Neural crest cell (in vitro differentiated cells): ENCODE results near the gene TKTL2. TPM values are rescaled to one million over a fixed set of nuclear protein-coding genes. Genes with fewer than 3 reads are reported as not detected.

Experiments used
- DNase-seq: peaks from one replicate; pipeline ENCODE4 v3.0.0; 2021; ENCODE audit warnings: low read depth, mixed read lengths, low spot score
- H3K27ac Mint-ChIP-seq: one replicate; pipeline ENCODE4 v1.8.0; 2021; ENCODE audit warnings: mild to moderate bottlenecking, mixed read lengths; ENCODE audit not compliant: unreplicated experiment
- H3K27me3 Mint-ChIP-seq: 2 replicates; pipeline ENCODE4 v1.8.0; 2021; ENCODE audit warnings: low read depth, mild to moderate bottlenecking, mixed read lengths
- H3K36me3 Mint-ChIP-seq: 2 replicates; pipeline ENCODE4 v1.8.0; 2021; ENCODE audit warnings: low read depth, mild to moderate bottlenecking, mixed read lengths
- H3K4me1 Mint-ChIP-seq: 2 replicates; pipeline ENCODE4 v1.8.0; 2021; ENCODE audit warnings: mixed read lengths
- H3K4me3 Mint-ChIP-seq: one replicate; pipeline ENCODE4 v1.8.0; 2021; ENCODE audit warnings: mild to moderate bottlenecking, mixed read lengths
- H3K9me3 Mint-ChIP-seq: 2 replicates; pipeline ENCODE4 v1.8.0; 2021; ENCODE audit warnings: mixed read lengths
- total RNA-seq: library from RNA; stranded (reverse); gene quantifications from 2 replicates; pipeline ENCODE4 v1.2.1, GENCODE V29; 2021
- TF ChIP-seq, protein P1 (sequence below): fragments of 200-600 bp; sonication (generic); conservative IDR thresholded peaks from 2 replicates; pipeline ENCODE4 v1.5.0; 2021; ENCODE audit warnings: antibody characterized with exemption, mild to moderate bottlenecking

TKTL2 gene
- total RNA-seq, 1 donor from 2014 or later: not detected

DNA sequence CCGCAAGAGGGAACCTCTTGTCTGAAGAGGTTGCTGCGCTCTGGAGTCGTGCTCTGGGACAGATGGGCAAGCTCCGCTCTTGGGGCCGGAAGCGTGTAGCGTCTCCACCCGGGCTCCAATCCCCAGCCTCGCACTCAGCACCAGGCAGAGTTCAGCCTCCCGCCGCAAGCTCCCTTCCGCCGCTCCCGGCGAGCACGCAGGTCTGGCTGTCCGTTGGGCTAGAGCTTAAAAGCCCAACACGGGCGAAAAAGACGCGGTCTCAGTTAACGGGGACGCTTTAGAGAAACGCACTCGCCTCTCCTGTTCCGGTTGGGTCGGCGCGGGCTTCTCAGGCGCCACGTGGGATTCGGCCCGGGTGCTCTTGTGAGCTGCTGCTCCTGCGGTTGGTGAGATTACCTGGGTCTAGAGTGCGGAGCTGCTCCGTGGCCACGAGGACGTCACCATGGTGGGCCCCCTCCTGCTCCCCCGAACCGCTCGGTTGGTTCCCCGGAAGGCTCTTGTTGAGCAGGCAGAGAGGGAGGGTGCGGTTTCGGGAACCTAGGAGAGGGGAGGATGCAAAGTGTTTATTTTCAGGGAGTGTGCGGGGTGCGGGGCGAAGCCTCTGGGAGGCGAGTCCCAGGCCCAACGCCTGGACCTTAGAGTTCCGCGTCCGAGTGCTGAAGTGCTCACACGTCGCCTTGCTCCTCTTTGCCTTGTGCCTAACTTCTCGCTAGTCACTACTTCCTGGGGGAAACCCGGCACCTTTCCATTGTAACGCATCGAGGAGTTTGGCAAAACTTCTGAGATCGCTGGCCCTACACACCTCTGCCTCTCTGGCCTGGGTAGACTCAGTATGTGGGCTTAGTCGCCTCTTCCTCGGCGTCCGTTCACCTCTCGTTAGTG is 21.0 kb upstream of the TKTL2 start, which contains the start of gene TMA16:
Gene TMA16 (plus strand): TSS at position 331 of the 882 bp plus-strand sequence. CDS start 112 bp downstream, at position 443.
- peaks cover 31% of the 10 kb centered on the region for H3K4me1 Mint-ChIP-seq
- no peaks in the 10 kb centered on the region for H3K9me3 Mint-ChIP-seq
- H3K27me3 Mint-ChIP-seq: peaks cover 7% of the 10 kb centered on the region
- H3K4me3 Mint-ChIP-seq: peak within 1 kb of the TSS; percentile 100
- peak within 1 kb of the TSS; percentile 100 for H3K27ac Mint-ChIP-seq
- peak; percentile 78 for DNase-seq
- H3K36me3 Mint-ChIP-seq: no peaks in the 10 kb centered on the region
- TF ChIP-seq, protein P1, sequence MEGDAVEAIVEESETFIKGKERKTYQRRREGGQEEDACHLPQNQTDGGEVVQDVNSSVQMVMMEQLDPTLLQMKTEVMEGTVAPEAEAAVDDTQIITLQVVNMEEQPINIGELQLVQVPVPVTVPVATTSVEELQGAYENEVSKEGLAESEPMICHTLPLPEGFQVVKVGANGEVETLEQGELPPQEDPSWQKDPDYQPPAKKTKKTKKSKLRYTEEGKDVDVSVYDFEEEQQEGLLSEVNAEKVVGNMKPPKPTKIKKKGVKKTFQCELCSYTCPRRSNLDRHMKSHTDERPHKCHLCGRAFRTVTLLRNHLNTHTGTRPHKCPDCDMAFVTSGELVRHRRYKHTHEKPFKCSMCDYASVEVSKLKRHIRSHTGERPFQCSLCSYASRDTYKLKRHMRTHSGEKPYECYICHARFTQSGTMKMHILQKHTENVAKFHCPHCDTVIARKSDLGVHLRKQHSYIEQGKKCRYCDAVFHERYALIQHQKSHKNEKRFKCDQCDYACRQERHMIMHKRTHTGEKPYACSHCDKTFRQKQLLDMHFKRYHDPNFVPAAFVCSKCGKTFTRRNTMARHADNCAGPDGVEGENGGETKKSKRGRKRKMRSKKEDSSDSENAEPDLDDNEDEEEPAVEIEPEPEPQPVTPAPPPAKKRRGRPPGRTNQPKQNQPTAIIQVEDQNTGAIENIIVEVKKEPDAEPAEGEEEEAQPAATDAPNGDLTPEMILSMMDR: peak; percentile 11

- TF ChIP-seq, protein P1: no peak
- no peaks in the 10 kb centered on the region for H3K9me3 Mint-ChIP-seq
- H3K36me3 Mint-ChIP-seq: no peaks in the 10 kb centered on the region
- DNase-seq: no peak
- H3K27me3 Mint-ChIP-seq: peaks cover 10% of the 10 kb centered on the region
- H3K4me1 Mint-ChIP-seq: peaks cover 31% of the 10 kb centered on the region
- peak overlapping the region; percentile 100 for H3K27ac Mint-ChIP-seq
- H3K4me3 Mint-ChIP-seq: peak overlapping the region; percentile 100
Observed at GRCh38 chr4:163493643-163494359, 20.2 kb upstream of the TKTL2 start.

DNA sequence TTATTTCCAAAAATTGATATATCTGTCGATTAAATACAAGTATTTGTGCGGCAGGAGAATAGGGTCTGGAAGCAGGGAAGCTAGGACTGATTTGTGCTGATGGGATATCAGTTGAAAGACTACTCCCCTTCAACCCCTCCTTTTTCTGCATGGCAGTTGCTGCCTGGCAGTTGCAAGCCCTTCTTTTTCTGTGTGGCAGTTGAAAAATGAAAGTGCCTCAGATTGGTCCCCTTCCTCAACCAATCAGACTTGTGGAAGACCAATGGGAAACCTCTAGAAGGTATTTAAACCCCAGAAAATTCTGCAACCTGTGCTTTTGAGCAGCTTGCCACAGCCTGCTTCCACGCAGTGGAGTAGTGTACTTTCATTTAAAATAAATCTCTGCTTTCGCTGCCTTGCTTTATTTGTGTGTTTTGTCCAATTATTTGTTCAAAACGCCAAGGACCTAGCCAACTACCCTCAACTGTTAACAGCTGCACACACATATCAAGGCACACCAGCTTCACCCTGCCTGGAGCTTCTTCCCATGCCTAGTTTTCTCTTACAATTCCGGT is 19.5 kb upstream of the TKTL2 start:
- DNase-seq: no peak
- peaks cover 10% of the 10 kb centered on the region for H3K27me3 Mint-ChIP-seq
- H3K36me3 Mint-ChIP-seq: no peaks in the 10 kb centered on the region
- peak overlapping the region; percentile 100 for H3K4me3 Mint-ChIP-seq
- peaks cover 31% of the 10 kb centered on the region for H3K4me1 Mint-ChIP-seq
- no peaks in the 10 kb centered on the region for H3K9me3 Mint-ChIP-seq
- H3K27ac Mint-ChIP-seq: no peak overlapping the region
- TF ChIP-seq, protein P1: no peak

DNA sequence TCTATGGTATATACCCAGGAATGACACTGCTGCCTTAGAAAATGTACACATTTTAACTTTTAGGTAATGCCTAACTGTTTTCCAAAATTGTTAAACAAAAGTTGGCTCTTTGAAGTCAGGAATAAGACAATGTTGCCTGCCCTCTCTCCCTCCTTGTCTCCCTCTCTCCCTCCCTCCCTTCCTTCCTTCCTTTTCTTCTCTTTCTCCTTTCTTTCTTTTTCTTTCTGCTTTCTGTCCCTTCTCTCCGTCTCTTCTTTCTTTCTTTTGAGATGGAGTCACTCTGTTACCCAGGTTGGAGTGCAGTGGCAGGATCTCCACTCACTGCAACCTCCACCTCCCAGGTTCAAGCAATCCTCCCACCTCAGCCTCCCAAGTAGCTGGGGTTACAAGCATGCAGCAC is 16.4 kb upstream of the TKTL2 start:
- TF ChIP-seq, protein P1: no peak
- Mint-ChIP-seq H3K4me1 (peaks cover 8% of the 10 kb centered on the region), H3K4me3 (no peak overlapping the region), H3K36me3 (no peaks in the 10 kb centered on the region), H3K27ac (no peak overlapping the region), H3K9me3 (no peaks in the 10 kb centered on the region), H3K27me3 (peaks cover 10% of the 10 kb centered on the region)
- no peak for DNase-seq

GRCh38 chr4:163486321-163486720 is 12.8 kb upstream of the TKTL2 start:
- TF ChIP-seq, protein P1: no peak
- Mint-ChIP-seq H3K4me1 (no peaks in the 10 kb centered on the region), H3K27me3 (peaks cover 8% of the 10 kb centered on the region), H3K9me3 (no peaks in the 10 kb centered on the region), H3K27ac (no peak overlapping the region), H3K36me3 (no peaks in the 10 kb centered on the region), H3K4me3 (no peak overlapping the region)
- DNase-seq: no peak
